ENCODE data around the gene PIGO. TPM values are rescaled to one million over a fixed set of nuclear protein-coding genes. Genes with fewer than 3 reads are reported as not detected.

The PIGO gene
- total and polyA plus RNA-seq, 9 of the 15 experiments (the other 6 are each of a cell fraction or from before 2014, with no cell fraction given) = 5.4 to 13.7 (median 9.7) TPM

DNA sequence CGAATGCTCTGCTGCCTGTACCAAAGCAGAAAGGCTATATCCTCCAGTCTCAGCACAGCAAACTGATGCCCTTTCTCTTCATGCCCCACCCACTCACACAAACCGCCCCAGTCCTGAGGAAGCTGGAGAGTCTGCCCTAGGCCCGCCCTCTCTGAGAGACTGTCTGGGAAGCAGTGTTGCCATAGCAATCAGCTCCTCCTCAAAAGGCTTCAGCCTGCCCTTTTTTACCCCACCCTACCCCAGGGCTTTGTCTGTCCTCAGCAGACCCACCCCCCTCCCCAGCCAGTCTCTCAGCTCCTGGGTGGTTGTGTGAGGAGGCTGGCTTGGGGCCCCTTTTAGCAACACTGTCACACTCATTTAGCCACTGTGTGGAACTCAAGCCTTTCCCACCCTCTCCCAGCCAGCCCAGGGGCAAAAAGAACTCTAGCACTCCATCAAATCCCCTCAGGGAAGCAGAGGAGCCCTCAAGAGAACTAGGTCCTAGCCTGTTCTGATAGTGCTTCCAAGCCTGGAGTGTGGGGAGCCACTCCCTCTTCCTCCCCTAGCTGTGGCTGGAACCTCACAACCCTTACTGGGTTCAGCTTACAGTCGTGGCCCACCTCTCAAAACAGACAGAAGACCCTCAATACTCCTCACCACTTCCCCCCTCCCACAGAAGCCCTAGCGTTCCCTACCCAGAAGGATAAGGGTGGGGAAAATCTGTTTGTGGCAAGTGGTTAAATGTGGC, 17.9 kb upstream of the PIGO start:
- no TSS peak for BruUV-seq (replicated peaks)
- intact Hi-C loops (cut with micrococcal nuclease) = loop anchor here (2.0 kb wide), 2 partner anchors 17 to 41 kb away; partner anchors contain the start of genes PIGO and VCP
- ATAC-seq (peak; percentile 41), FAIRE-seq (peak; percentile 92), DNase-seq (ENCODE audit: extremely low read depth in 1 of 4, low spot score in 3 of 4) (peak; percentile 51 to 90 (median 64))
- 2% methylated on average over 3 of the region's 5 CpGs for WGBS (ENCODE audit: insufficient coverage, low coverage, missing lambda C conversion rate)
- Histone ChIP-seq H3K4me3 (peak overlapping the region; percentile 58), H3K4me2 (ENCODE audit: insufficient read depth, low read length) (peak overlapping the region; percentile 99), H3K79me2 (ENCODE audit: control insufficient read depth, insufficient read depth, low read length) (peaks cover 47% of the 10 kb centered on the region), H3K36me3 (ENCODE audit: control insufficient read depth, insufficient read depth, low read length) (no peaks in the 10 kb centered on the region), H2AFZ (ENCODE audit: low read depth, low read length) (peak overlapping the region; percentile 73), H3K9ac (ENCODE audit: insufficient read depth in 1 of 2, low read depth in 2 of 2, low read length in 2 of 2) (peak overlapping the region; percentile 52 to 88; a peak in 3 of 4 replicates), H3K27ac (ENCODE audit: extremely low read depth, low read depth, low read length) (peak overlapping the region; percentile 65), H3K4me1 (replicated peaks in 1 of 2; ENCODE audit: control insufficient read depth in 2 of 2, insufficient read depth in 2 of 2, low read length in 2 of 2) (peaks cover 38 to 43% of the 10 kb centered on the region in 2 experiments), H3K27me3 (ENCODE audit: control insufficient read depth in 2 of 2, insufficient read depth in 2 of 2, low read length in 2 of 2) (no peaks in the 10 kb centered on the region), H3K9me3 (replicated peaks; ENCODE audit: control insufficient read depth, insufficient read depth, low read depth, low read length) (no peaks in the 10 kb centered on the region), H3K9me1 (ENCODE audit: control insufficient read depth, insufficient read depth, low read length) (no peaks in the 10 kb centered on the region), H4K20me1 (replicated peaks; ENCODE audit: control insufficient read depth, insufficient read depth, low read length) (peaks cover 4% of the 10 kb centered on the region)
- ChIA-PET POLR2A (interaction anchor here (0.5 to 1.3 kb wide), 4 partner anchors 11 to 909 kb away, joined by 3 to 4 read pairs (median 3); partner anchors contain the start of genes STOML2 and VCP), CTCF (ENCODE audit: low intra/inter-chr PET ratio) (no interaction called here)
- in situ Hi-C loops (cut with MboI) = no loop called here
- no peak for TF ChIP-seq ZFX (CRISPR knock-in tag; IDR thresholded peaks at IDR 0.05)
- TF ChIP-seq NUFIP1 (IDR thresholded peaks at IDR 0.05; ENCODE audit: partially characterized antibody) = no peak
- TF ChIP-seq GABPA (tag; conservative IDR thresholded peaks at IDR 0.05; ENCODE audit: low read depth) = no peak
- TF ChIP-seq, protein P1, sequence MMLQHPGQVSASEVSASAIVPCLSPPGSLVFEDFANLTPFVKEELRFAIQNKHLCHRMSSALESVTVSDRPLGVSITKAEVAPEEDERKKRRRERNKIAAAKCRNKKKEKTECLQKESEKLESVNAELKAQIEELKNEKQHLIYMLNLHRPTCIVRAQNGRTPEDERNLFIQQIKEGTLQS (IDR thresholded peaks at IDR 0.05) = no peak
- TF ChIP-seq, protein P1 (CRISPR knock-in tag; conservative IDR thresholded peaks at IDR 0.05) = no peak
- TF ChIP-seq RFX1 (IDR thresholded peaks at IDR 0.05) = peak; percentile 94
- no peak for TF ChIP-seq MAFG (tag; conservative IDR thresholded peaks at IDR 0.05)
- TF ChIP-seq EP300 (IDR thresholded peaks at IDR 0.05; ENCODE audit: low read length) = no peak
- no peak for TF ChIP-seq CHD1 (IDR thresholded peaks at IDR 0.05; ENCODE audit: low read length)
- TF ChIP-seq, protein P2, sequence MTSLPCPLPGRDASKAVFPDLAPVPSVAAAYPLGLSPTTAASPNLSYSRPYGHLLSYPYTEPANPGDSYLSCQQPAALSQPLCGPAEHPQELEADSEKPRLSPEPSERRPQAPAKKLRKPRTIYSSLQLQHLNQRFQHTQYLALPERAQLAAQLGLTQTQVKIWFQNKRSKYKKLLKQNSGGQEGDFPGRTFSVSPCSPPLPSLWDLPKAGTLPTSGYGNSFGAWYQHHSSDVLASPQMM (CRISPR knock-in tag; IDR thresholded peaks at IDR 0.05) = no peak
- TF ChIP-seq ZNF347 (CRISPR knock-in tag; IDR thresholded peaks at IDR 0.05; ENCODE audit: low read depth) = no peak
- no peak for TF ChIP-seq ETV1 (tag; conservative IDR thresholded peaks at IDR 0.05; ENCODE audit: low read depth)
- TF ChIP-seq, protein P3, sequence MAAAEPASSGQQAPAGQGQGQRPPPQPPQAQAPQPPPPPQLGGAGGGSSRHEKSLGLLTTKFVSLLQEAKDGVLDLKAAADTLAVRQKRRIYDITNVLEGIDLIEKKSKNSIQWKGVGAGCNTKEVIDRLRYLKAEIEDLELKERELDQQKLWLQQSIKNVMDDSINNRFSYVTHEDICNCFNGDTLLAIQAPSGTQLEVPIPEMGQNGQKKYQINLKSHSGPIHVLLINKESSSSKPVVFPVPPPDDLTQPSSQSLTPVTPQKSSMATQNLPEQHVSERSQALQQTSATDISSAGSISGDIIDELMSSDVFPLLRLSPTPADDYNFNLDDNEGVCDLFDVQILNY (CRISPR knock-in tag; IDR thresholded peaks at IDR 0.05) = no peak
- no peak for TF ChIP-seq KDM5B (IDR thresholded peaks at IDR 0.05; ENCODE audit: insufficient replicate concordance, low read depth, low read length)
- no peak for TF ChIP-seq MEIS2 (IDR thresholded peaks at IDR 0.05; ENCODE audit: partially characterized antibody)
- TF ChIP-seq TAF9B (IDR thresholded peaks at IDR 0.05; ENCODE audit: partially characterized antibody) = no peak
- no peak for TF ChIP-seq HDAC3 (IDR thresholded peaks at IDR 0.05; ENCODE audit: borderline replicate concordance, partially characterized antibody)
- TF ChIP-seq, protein P4, sequence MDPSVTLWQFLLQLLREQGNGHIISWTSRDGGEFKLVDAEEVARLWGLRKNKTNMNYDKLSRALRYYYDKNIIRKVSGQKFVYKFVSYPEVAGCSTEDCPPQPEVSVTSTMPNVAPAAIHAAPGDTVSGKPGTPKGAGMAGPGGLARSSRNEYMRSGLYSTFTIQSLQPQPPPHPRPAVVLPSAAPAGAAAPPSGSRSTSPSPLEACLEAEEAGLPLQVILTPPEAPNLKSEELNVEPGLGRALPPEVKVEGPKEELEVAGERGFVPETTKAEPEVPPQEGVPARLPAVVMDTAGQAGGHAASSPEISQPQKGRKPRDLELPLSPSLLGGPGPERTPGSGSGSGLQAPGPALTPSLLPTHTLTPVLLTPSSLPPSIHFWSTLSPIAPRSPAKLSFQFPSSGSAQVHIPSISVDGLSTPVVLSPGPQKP (CRISPR knock-in tag; IDR thresholded peaks at IDR 0.05) = no peak
- no peak for TF ChIP-seq CC2D1A (IDR thresholded peaks at IDR 0.05)
- TF ChIP-seq, protein P5, sequence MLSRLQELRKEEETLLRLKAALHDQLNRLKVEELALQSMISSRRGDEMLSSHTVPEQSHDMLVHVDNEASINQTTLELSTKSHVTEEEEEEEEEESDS (CRISPR knock-in tag; IDR thresholded peaks at IDR 0.05) = no peak

Data from K562 (cell line).